DMS114 treated with DMSO at 0.1 percent for 48 hours (cell line): ENCODE results near the gene EED.

ENCODE experiments used
- DNase-seq: peaks from one replicate; lab custom pipeline; 2025; ENCODE audit not compliant: unreplicated experiment; lab: John Stamatoyannopoulos, UW

Gene EED, protein sequence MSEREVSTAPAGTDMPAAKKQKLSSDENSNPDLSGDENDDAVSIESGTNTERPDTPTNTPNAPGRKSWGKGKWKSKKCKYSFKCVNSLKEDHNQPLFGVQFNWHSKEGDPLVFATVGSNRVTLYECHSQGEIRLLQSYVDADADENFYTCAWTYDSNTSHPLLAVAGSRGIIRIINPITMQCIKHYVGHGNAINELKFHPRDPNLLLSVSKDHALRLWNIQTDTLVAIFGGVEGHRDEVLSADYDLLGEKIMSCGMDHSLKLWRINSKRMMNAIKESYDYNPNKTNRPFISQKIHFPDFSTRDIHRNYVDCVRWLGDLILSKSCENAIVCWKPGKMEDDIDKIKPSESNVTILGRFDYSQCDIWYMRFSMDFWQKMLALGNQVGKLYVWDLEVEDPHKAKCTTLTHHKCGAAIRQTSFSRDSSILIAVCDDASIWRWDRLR

GRCh38 chr11:86244522-86245368, at the start of gene EED:
Gene EED, plus strand, starts transcription at chr11:86244753. Its CDS starts 477 bp downstream, at chr11:86245230.
- DNase-seq: peak; percentile 91

GRCh38 chr11:86194998-86195397, 49.6 kb upstream of the EED start:
- DNase-seq: no peak

GRCh38 chr11:86196085-86196696, 48.4 kb upstream of the EED start:
- DNase-seq: no peak

GRCh38 chr11:86196913-86197312, 47.6 kb upstream of the EED start:
- no peak for DNase-seq

DNA sequence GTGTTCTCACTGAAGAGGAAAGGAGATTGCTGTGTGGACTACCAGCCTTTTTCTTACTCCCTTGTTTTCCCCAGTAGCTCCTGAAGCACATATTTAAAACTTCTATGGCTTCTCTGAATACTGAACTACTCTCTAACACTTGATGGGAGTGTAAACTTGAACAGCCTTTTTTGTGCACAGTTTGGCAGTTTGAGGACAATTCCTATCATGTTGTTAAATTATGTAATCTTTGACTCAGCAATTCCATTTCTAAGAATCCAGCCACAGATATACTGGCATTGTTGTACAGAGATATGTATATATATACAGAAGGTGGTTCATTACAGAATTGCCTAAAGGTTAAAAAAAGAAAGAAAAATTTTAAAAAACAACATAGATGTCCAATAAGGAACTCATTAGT, 47.1 kb upstream of the EED start:
- no peak for DNase-seq

- DNase-seq: no peak
Measured at GRCh38 chr11:86198139-86198538, 46.4 kb upstream of the EED start.

GRCh38 chr11:86199354-86199753, 45.2 kb upstream of the EED start:
- no peak for DNase-seq

GRCh38 chr11:86201371-86201884, 43.1 kb upstream of the EED start:
- DNase-seq: no peak

DNA sequence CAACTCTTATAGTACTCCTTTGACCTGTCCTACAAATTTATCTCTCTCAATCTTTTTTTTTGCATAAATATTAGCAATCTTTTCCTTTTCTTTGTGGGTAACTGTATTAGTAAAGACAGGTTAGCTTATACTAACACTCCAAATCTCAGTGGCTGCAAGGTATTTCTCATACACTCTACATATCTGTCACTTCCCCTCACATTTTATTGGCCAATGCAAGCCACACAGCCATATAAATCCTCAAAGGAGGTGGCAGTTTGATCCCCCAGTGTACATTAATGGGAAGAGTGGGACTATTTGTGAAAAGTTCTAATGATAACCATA, 42.6 kb upstream of the EED start:
- no peak for DNase-seq

DNA sequence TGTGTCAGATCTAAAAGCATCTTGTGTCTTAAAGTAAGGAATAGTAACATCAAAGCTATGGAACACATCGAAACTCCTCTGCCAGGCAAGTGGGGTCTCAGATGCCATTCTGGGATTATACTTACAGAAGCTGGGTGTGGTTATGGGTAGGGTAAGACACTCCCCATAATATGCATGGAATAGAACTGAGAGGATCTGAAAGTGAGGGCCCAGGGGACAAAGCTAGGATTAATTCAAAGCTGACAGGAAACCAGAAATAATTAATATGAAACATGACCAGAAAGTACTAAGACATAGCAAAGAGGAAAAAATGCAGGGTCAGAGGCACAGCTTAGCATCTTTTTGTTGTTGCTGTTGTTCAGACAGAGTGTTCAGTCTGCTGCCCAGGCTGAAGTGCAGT, 40.2 kb upstream of the EED start:
- no peak for DNase-seq

GRCh38 chr11:86205421-86206336, 38.9 kb upstream of the EED start:
- no peak for DNase-seq

DNA sequence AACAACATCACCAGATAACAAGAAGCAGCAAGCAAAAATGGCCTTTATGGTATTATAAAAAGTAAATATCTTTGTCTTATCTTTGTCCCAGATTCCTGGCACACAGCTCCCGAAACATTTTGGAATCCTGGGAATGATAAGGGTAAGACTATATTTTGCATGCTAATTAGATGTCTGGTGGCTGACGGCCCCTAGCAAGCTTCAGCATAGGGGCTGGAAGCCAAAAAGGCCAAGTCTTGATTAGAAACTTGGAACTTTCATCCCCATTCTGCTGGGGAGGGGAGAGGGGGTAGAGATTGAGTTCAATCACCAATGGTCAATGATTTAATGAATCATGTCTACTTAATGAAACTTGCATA, 38.2 kb upstream of the EED start:
- no peak for DNase-seq

DNA sequence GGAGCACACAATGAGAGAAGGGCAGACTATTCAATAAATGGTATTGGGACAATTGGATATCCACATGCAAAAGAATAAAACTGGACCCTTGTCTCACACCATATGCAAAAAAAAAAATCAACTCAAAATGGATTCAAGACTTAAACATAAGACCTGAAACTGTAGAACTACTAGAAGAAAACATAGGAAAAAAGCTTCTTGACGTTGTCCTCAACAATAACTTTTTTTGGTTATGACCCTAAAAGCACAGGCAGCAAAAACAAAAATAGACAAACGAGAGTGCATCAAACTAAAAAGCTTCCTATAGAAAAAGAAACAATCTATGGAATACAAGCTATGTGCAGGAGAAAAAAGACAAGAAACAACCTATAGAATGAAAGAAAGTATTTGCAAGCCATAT, 37.1 kb upstream of the EED start:
- DNase-seq: no peak

DNA sequence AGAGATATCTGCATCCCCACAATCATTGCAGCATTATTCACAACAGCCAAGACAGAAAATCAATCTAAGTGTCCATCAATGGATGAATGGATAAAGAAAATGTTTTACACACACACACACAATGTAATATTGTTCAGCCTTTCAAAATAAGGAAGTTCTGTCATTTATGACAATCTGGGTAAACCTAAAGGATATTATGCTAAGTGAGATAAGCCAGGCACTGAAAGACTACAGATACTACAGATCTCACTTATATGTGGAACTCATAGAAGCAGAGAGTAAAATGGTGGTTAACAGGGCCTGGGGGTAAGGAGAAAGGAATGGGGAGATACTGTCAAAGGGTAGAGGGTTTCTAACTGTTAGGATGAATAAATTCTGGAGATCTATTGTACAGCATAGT, 36.0 kb upstream of the EED start:
- no peak for DNase-seq

GRCh38 chr11:86209806-86210657, 34.5 kb upstream of the EED start:
- no peak for DNase-seq

- no peak for DNase-seq
Measured at GRCh38 chr11:86210898-86211297, 33.7 kb upstream of the EED start.

DNA sequence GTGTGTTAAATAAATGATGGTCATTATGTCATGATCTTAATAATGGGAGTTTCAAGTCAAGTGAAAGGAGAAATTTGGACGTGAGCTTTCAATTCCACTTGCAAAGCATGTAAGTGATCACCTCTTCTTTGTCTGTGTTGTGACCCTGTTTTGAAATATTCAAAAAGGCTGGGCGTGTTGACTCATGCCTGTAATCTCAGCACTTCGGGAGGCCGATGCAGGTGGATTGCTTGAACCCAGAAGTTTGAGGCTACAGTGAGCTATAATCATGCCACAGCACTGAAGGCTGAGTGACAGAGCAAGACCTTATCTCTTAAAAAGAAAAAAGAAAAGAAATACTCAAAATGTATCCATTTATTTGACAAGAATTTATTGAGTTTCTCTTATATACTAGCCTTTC, 32.9 kb upstream of the EED start:
- DNase-seq: no peak

DNA sequence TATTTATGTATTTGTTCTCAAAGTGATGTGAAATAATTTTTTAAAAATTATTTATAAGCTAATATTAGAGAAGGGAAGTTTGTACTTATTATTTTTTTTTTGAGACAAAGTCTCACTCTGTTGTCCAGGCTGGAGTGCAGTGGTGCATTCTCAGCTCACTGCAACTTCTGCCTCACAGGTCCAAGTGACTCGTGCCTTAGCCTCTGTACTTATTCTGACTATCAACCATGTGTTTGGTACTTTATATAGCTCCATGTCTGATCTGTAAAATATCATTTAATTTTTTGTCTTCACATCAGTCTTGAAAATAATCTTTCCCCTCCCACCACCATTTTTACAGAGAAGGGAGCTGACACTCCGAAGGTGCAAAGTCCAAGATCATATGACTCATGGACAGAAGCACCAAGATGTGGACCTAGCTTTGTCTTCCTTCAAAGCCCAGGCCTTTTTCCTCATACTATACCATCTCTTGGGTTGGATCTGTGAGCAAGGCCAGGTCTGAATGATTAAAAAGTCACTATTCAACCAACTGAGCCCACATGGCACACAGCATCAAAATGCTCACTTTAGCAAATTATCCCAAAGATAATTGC, 32.4 kb upstream of the EED start:
- DNase-seq: no peak

DNA sequence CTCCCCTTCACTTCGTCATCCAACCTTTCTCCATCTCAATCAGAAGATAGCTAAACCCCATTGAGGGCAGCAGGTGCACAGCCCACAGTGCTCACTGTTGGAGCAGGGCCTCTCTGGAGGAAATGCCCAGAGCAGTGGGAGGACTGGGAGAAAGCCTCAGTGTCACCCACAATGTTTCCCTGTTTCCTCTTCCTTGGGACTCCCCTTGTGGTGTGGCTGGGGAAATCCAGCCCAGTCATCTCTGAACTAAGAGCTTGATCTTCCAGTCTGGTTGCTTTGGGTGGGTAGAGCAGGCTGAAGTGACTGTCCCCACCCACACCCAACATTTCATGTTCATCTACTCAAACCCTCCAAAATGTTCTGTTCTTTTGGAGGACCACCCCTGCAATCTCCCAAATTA, 29.8 kb upstream of the EED start:
- no peak for DNase-seq
